K562 (cell line): ENCODE measurements around the gene LMNTD2. TPM values are rescaled to one million over a fixed set of nuclear protein-coding genes. Genes with fewer than 3 reads are reported as not detected.
A peak's percentile ranks its signal among the peaks of the same experiment; 100 is the strongest.

Experiments used
- BCL6 ChIP-seq: fragments of 250-450 bp; sonication (Bioruptor Pico); IDR thresholded peaks from 2 replicates; pipeline ENCODE4 v1.4.0; 2020
- DNMT1 ChIP-seq: fragments of 450-650 bp; IDR thresholded peaks from 2 replicates; pipeline ENCODE4 v1.6.1; 2016; ENCODE audit warnings: antibody characterized with exemption, mild to moderate bottlenecking
- ERF ChIP-seq: fragments of 450-650 bp; formaldehyde crosslinking; IDR thresholded peaks from 2 replicates; pipeline ENCODE4 v1.4.0; 2020; ENCODE audit warnings: mild to moderate bottlenecking, mixed read lengths
- ESRRA ChIP-seq: fragments of 450-650 bp; IDR thresholded peaks from 2 replicates; pipeline ENCODE4 v1.6.1; 2014; ENCODE audit warnings: low read depth, mild to moderate bottlenecking, moderate library complexity, borderline replicate concordance
- FOSL1 ChIP-seq: fragments of 200-800 bp; sonication (Bioruptor generic); conservative IDR thresholded peaks from 2 replicates; pipeline ENCODE4 v1.6.1; 2016; ENCODE audit warnings: missing genetic modification characterization, missing compliant biosample characterization
- FUS ChIP-seq: fragments of 200-400 bp; formaldehyde crosslinking; optimal IDR thresholded peaks from 2 replicates; pipeline ENCODE3; 2017; ENCODE audit warnings: low read depth, low read length
- HINFP ChIP-seq: fragments of 450-650 bp; conservative IDR thresholded peaks from 2 replicates; pipeline ENCODE4 v1.6.1; 2016; ENCODE audit warnings: missing genetic modification characterization, low read depth, mild to moderate bottlenecking, control low read depth, missing compliant biosample characterization
- HSF4 ChIP-seq: fragments of 250-450 bp; sonication (Bioruptor Pico); IDR thresholded peaks from 2 replicates; pipeline ENCODE4 v2.1.2; 2022; ENCODE audit warnings: mild to moderate bottlenecking, moderate library complexity, borderline replicate concordance
- KHSRP ChIP-seq: fragments of 450-650 bp; IDR thresholded peaks from 2 replicates; pipeline ENCODE4 v1.6.1; 2017
- LARP7 ChIP-seq: fragments of 450-650 bp; IDR thresholded peaks from 2 replicates; pipeline ENCODE4 v1.6.1; 2016
- MAFF ChIP-seq: IDR thresholded peaks from 2 replicates; pipeline ENCODE4 v1.6.1; 2012; ENCODE audit warnings: low read length, improper control_type of control experiment
- MAFK ChIP-seq: IDR thresholded peaks from 2 replicates; pipeline ENCODE4 v1.6.1; 2011; ENCODE audit warnings: low read length, improper control_type of control experiment
- MEIS2 ChIP-seq: fragments of 450-650 bp; IDR thresholded peaks from 2 replicates; pipeline ENCODE4 v1.6.1; 2014; ENCODE audit warnings: mild to moderate bottlenecking; ENCODE audit not compliant: partially characterized antibody
- NRF1 ChIP-seq, 2 experiments: fragments of 450-650 bp; IDR thresholded peaks in 1 of 2; conservative IDR thresholded peaks in 1 of 2; 2 replicates each; pipeline ENCODE4 v1.6.1; 2014; ENCODE audit warnings: mild to moderate bottlenecking in 2 of 2
- OTX1 ChIP-seq: fragments of 450-650 bp; formaldehyde crosslinking; IDR thresholded peaks from 2 replicates; pipeline ENCODE4 v1.4.0; 2022; ENCODE audit warnings: mild to moderate bottlenecking
- RBBP5 ChIP-seq: fragments of 200-600 bp; sonication (generic); IDR thresholded peaks from 2 replicates; pipeline ENCODE4 v1.6.1; 2012; ENCODE audit warnings: borderline replicate concordance, mild to moderate bottlenecking, low read length, control low read depth, inconsistent platforms; ENCODE audit not compliant: insufficient read depth, poor library complexity, severe bottlenecking
- RBM34 ChIP-seq: fragments of 200-400 bp; formaldehyde crosslinking; IDR thresholded peaks from 2 replicates; pipeline ENCODE4 v1.6.1; 2018; ENCODE audit warnings: low read length, borderline replicate concordance; ENCODE audit not compliant: insufficient read depth
- RFX1 ChIP-seq: fragments of 450-650 bp; IDR thresholded peaks from 2 replicates; pipeline ENCODE4 v1.6.1; 2016; ENCODE audit warnings: mild to moderate bottlenecking, moderate library complexity
- SAP30 ChIP-seq: fragments of 200-600 bp; sonication (generic); IDR thresholded peaks from 2 replicates; pipeline ENCODE4 v1.6.1; 2012; ENCODE audit warnings: borderline replicate concordance, low read depth, mild to moderate bottlenecking, moderate library complexity, low read length, control low read depth, inconsistent platforms; ENCODE audit not compliant: insufficient read depth, poor library complexity, severe bottlenecking
- VEZF1 ChIP-seq: fragments of 200-800 bp; sonication (Bioruptor generic); IDR thresholded peaks from 2 replicates; pipeline ENCODE4 v1.6.1; 2017; ENCODE audit warnings: missing genetic modification characterization, missing compliant biosample characterization
- ZFP36 ChIP-seq: fragments of 150-350 bp; IDR thresholded peaks from 2 replicates; pipeline ENCODE4 v1.6.1; 2018; ENCODE audit warnings: low read length, low read depth; ENCODE audit not compliant: partially characterized antibody
- ZFP91 ChIP-seq: sonication (generic); formaldehyde crosslinking; IDR thresholded peaks from 2 replicates; pipeline ENCODE4 v1.8.0; 2022; ENCODE audit warnings: mild to moderate bottlenecking, missing genetic modification reagents
- ZNF274 ChIP-seq: IDR thresholded peaks from 2 replicates; pipeline ENCODE4 v1.6.1; 2011; ENCODE audit warnings: low read depth, mild to moderate bottlenecking, low read length, moderate library complexity, borderline replicate concordance
- ZNF431 ChIP-seq: sonication (generic); formaldehyde crosslinking; IDR thresholded peaks from 2 replicates; pipeline ENCODE4 v1.8.0; 2022; ENCODE audit warnings: mild to moderate bottlenecking, missing genetic modification reagents
- ZNF449 ChIP-seq: fragments of 250-450 bp; sonication (Bioruptor Pico); IDR thresholded peaks from 2 replicates; pipeline ENCODE4 v1.8.0; 2022; ENCODE audit warnings: moderate library complexity, mild to moderate bottlenecking, inconsistent platforms
- polyA plus RNA-seq, 8 experiments: library from polyadenylated mRNA; depleted of rRNA in 4 of 8; stranded (reverse) in 5 of 8; unstranded in 3 of 8; fragments of >200 nt; fragmentation: Nextera tagmentation in 2 of 8; fragmentation: Illumina TruSeq in 1 of 8; extraction: Ambion mirVana in 2 of 8; extraction: Trizol in 1 of 8; gene quantifications; 2 replicates each; pipeline versions ENCODE4 v1.2.1 to v1.2.3, GENCODE V29; 2011 to 2014; ENCODE audit warnings: inconsistent platforms in 1 of 8, missing spikeins in 1 of 8
- total RNA-seq, 7 experiments: library from RNA; depleted of rRNA in 6 of 7; stranded (reverse); fragments of >200 nt in 6 of 7; fragmentation: Illumina TruSeq in 2 of 7; extraction: Trizol in 2 of 7; gene quantifications; 2 replicates each; pipeline versions ENCODE4 v1.2.1 to v1.2.3, GENCODE V29; 2011 to 2021; ENCODE audit warnings: low replicate concordance in 1 of 7

LMNTD2 gene
- total and polyA plus RNA-seq, 9 of the 15 experiments (the other 6 are each of a cell fraction or from before 2014, with no cell fraction given), result 0.48 to 4.2 (median 1.5) TPM; not detected in 3

GRCh38 chr11:587978-588380, 27.4 kb upstream of the LMNTD2 start (continued):
- TF ChIP-seq OTX1 (CRISPR knock-in tag) (no peak), ZNF449 (CRISPR knock-in tag) (no peak), HSF4 (no peak), MEIS2 (peak; percentile 12), ESRRA (no peak), SAP30 (no peak), FOSL1 (tag) (peak; percentile 86), ZFP91 (CRISPR knock-in tag) (no peak), RBBP5 (no peak), DNMT1 (no peak), RBM34 (no peak), BCL6 (CRISPR knock-in tag) (no peak), MAFF (no peak), FUS (no peak), NRF1 (conservative IDR thresholded peaks at IDR 0.05 in 1 of 2, IDR thresholded peaks at IDR 0.05 in 1 of 2) (peak; percentile 42 to 44; a peak in 2 of 4 replicates), KHSRP (no peak), ZNF431 (CRISPR knock-in tag) (no peak), ERF (CRISPR knock-in tag) (no peak), MAFK (no peak), ZNF274 (no peak), LARP7 (no peak), VEZF1 (CRISPR knock-in tag) (peak; percentile 61), HINFP (tag) (no peak), RFX1 (no peak), ZFP36 (no peak)
- TF ChIP-seq, all 486 proteins: peak for 31
